DMS153 treated with DMSO at 0.1 percent for 48 hours (cell line): ENCODE results near the gene MED26.

Experiments
- DNase-seq: peaks from one replicate; lab custom pipeline; 2025; ENCODE audit not compliant: unreplicated experiment; lab: John Stamatoyannopoulos, UW

MED26 gene

GRCh38 chr19:16614941-16615340, 13.1 kb downstream of the MED26 start:
- DNase-seq: no peak

GRCh38 chr19:16613841-16614240, 14.2 kb downstream of the MED26 start:
- no peak for DNase-seq

GRCh38 chr19:16612636-16613035, 15.4 kb downstream of the MED26 start:
- no peak for DNase-seq

GRCh38 chr19:16611121-16611520, 16.9 kb downstream of the MED26 start:
- DNase-seq: no peak

- no peak for DNase-seq
Measured at GRCh38 chr19:16609511-16610200, 18.3 kb downstream of the MED26 start.

GRCh38 chr19:16608290-16608739, 19.7 kb downstream of the MED26 start:
- no peak for DNase-seq

GRCh38 chr19:16607819-16608218, 20.2 kb downstream of the MED26 start:
- DNase-seq: no peak

- no peak for DNase-seq
Measured at GRCh38 chr19:16605553-16605994, 22.4 kb downstream of the MED26 start.

- DNase-seq: no peak
Measured at GRCh38 chr19:16605115-16605514, 22.9 kb downstream of the MED26 start.

GRCh38 chr19:16604615-16605014, 23.4 kb downstream of the MED26 start:
- no peak for DNase-seq

- no peak for DNase-seq
Measured at GRCh38 chr19:16603090-16603489, 24.9 kb downstream of the MED26 start.

- no peak for DNase-seq
Measured at GRCh38 chr19:16601378-16602052, 26.5 kb downstream of the MED26 start.

GRCh38 chr19:16600824-16601223, 27.2 kb downstream of the MED26 start:
- no peak for DNase-seq

GRCh38 chr19:16599655-16600346, 28.2 kb downstream of the MED26 start:
- no peak for DNase-seq

- DNase-seq: no peak
Measured at GRCh38 chr19:16598848-16599247, 29.2 kb downstream of the MED26 start.

- DNase-seq: no peak
Measured at GRCh38 chr19:16596399-16596798, 31.6 kb downstream of the MED26 start.

GRCh38 chr19:16595097-16595496, 32.9 kb downstream of the MED26 start:
- no peak for DNase-seq

GRCh38 chr19:16594681-16595091, 33.3 kb downstream of the MED26 start:
- no peak for DNase-seq

GRCh38 chr19:16594131-16594586, 33.8 kb downstream of the MED26 start:
- no peak for DNase-seq

GRCh38 chr19:16593181-16593580, 34.8 kb downstream of the MED26 start:
- DNase-seq: no peak

GRCh38 chr19:16591803-16592556, 36.0 kb downstream of the MED26 start:
- DNase-seq: no peak
